Stimulated activated CD8-positive, alpha-beta memory T cell treated with anti-CD3 and anti-CD28 coated beads, Interleukin-4, amount 100 ng/mL, for 4 hours (primary cell): Measurements from ENCODE around the gene TATDN2.
A peak's percentile ranks its signal among the peaks of the same experiment; 100 is the strongest.

Experiments used
- DNase-seq, 2 donors: peaks; one replicate each; pipeline ENCODE4 v3.0.0-alpha.2; 2020; ENCODE audit warnings: low read depth in 2 of 2, low spot score in 1 of 2

Gene TATDN2

GRCh38 chr3:10234526-10235230 is 13.6 kb upstream of the TATDN2 start:
- DNase-seq: no peak

GRCh38 chr3:10235551-10235950 is 12.7 kb upstream of the TATDN2 start:
- no peak for DNase-seq

GRCh38 chr3:10238345-10239183 is 9.7 kb upstream of the TATDN2 start:
- peak in 1 of 2 donors; percentile 35 for DNase-seq

GRCh38 chr3:10240799-10241198 is 7.5 kb upstream of the TATDN2 start:
- no peak for DNase-seq

GRCh38 chr3:10242182-10243065 is 5.8 kb upstream of the TATDN2 start:
- peak; percentile 61 to 62 for DNase-seq

GRCh38 chr3:10244009-10244408 is 4.2 kb upstream of the TATDN2 start:
- no peak for DNase-seq

- DNase-seq: no peak
These were observed 3.1 kb upstream of the TATDN2 start for GRCh38 chr3:10245081-10245712.

GRCh38 chr3:10247679-10248183 is 528 bp upstream of the TATDN2 start:
- DNase-seq: no peak

- peak in 1 of 2 donors; percentile 35 for DNase-seq
These were observed 907 bp downstream of the TATDN2 start for GRCh38 chr3:10248984-10249748.

- no peak for DNase-seq
These were observed 1.6 kb downstream of the TATDN2 start for GRCh38 chr3:10249833-10250232.

GRCh38 chr3:10251006-10251405 is 2.7 kb downstream of the TATDN2 start:
- no peak for DNase-seq

GRCh38 chr3:10253731-10254130 is 5.5 kb downstream of the TATDN2 start:
- no peak for DNase-seq

GRCh38 chr3:10255835-10256234 is 7.6 kb downstream of the TATDN2 start:
- DNase-seq: no peak

- DNase-seq: no peak
These were observed 10.8 kb downstream of the TATDN2 start for GRCh38 chr3:10259036-10259435.

GRCh38 chr3:10259798-10260197 is 11.5 kb downstream of the TATDN2 start:
- DNase-seq: no peak

GRCh38 chr3:10260211-10260701 is 12.0 kb downstream of the TATDN2 start:
- no peak for DNase-seq

GRCh38 chr3:10262027-10262426 is 13.8 kb downstream of the TATDN2 start:
- DNase-seq: no peak

GRCh38 chr3:10263646-10264363 is 15.5 kb downstream of the TATDN2 start:
- DNase-seq: peak; percentile 46 to 49

- no peak for DNase-seq
These were observed 17.6 kb downstream of the TATDN2 start for GRCh38 chr3:10265833-10266232.
